HepG2 (cell line): ENCODE measurements around the gene DAAM1. TPM values are rescaled to one million over a fixed set of nuclear protein-coding genes. Genes with fewer than 3 reads are reported as not detected.

Experiments used
- ASH2L ChIP-seq: fragments of 300-600, 200-600 bp; sonication (generic); IDR thresholded peaks from 2 replicates; pipeline ENCODE4 v1.7.0; 2017; ENCODE audit warnings: low read depth, mild to moderate bottlenecking, moderate library complexity, mixed read lengths, low read length; ENCODE audit not compliant: insufficient read length
- CEBPG ChIP-seq: IDR thresholded peaks from 2 replicates; pipeline ENCODE4 v1.6.1; 2016
- CHCHD3 ChIP-seq: sonication (generic); formaldehyde crosslinking; IDR thresholded peaks from 2 replicates; pipeline ENCODE4 v1.8.0; 2022; ENCODE audit warnings: mild to moderate bottlenecking, missing genetic modification reagents, moderate library complexity
- DMAP1 ChIP-seq: IDR thresholded peaks from 2 replicates; pipeline ENCODE4 v1.6.1; 2016
- ETV5 ChIP-seq: IDR thresholded peaks from 2 replicates; pipeline ENCODE4 v1.6.1; 2018; ENCODE audit warnings: missing biosample characterization, missing genetic modification reagents, inconsistent platforms, borderline replicate concordance
- EZH2 ChIP-seq: conservative IDR thresholded peaks from 2 replicates; pipeline ENCODE4 v1.6.1; 2012; ENCODE audit warnings: mild to moderate bottlenecking, low read depth, low read length, moderate library complexity
- GATA4 ChIP-seq: sonication (generic); IDR thresholded peaks from 2 replicates; pipeline ENCODE4 v1.6.1; 2016; ENCODE audit warnings: antibody characterized with exemption, low read depth, borderline replicate concordance
- HIVEP1 ChIP-seq: sonication (generic); formaldehyde crosslinking; IDR thresholded peaks from 2 replicates; pipeline ENCODE4 v1.4.0; 2020; ENCODE audit warnings: mild to moderate bottlenecking, missing genetic modification reagents
- HNF1B ChIP-seq: sonication (generic); formaldehyde crosslinking; IDR thresholded peaks from 2 replicates; pipeline ENCODE4 v1.5.1; 2020; ENCODE audit warnings: mild to moderate bottlenecking, moderate library complexity, missing genetic modification reagents
- MZF1 ChIP-seq: sonication (generic); formaldehyde crosslinking; IDR thresholded peaks from 2 replicates; pipeline ENCODE4 v1.8.1; 2023; ENCODE audit warnings: mild to moderate bottlenecking, missing genetic modification reagents, borderline replicate concordance
- TEF ChIP-seq: sonication (generic); formaldehyde crosslinking; IDR thresholded peaks from 2 replicates; pipeline ENCODE4 v1.5.0; 2020; ENCODE audit warnings: missing genetic modification reagents
- TGIF2 ChIP-seq: IDR thresholded peaks from 2 replicates; pipeline ENCODE4 v1.6.1; 2016; ENCODE audit warnings: control low read depth, missing compliant biosample characterization
- YY1 ChIP-seq: IDR thresholded peaks from 2 replicates; pipeline ENCODE4 v1.6.1; 2011; ENCODE audit warnings: low read length, low read depth, moderate library complexity, mild to moderate bottlenecking; ENCODE audit not compliant: insufficient read depth, insufficient replicate concordance
- ZBTB25 ChIP-seq: IDR thresholded peaks from 2 replicates; pipeline ENCODE4 v1.6.1; 2018; ENCODE audit warnings: missing genetic modification reagents
- ZBTB39 ChIP-seq: sonication (generic); formaldehyde crosslinking; IDR thresholded peaks from 2 replicates; pipeline ENCODE4 v1.5.0; 2020; ENCODE audit warnings: missing genetic modification reagents
- ZNF143 ChIP-seq: sonication (generic); formaldehyde crosslinking; IDR thresholded peaks from 2 replicates; pipeline ENCODE4 v1.4.0; 2020; ENCODE audit warnings: missing genetic modification reagents
- ZNF670 ChIP-seq: sonication (generic); formaldehyde crosslinking; IDR thresholded peaks from 2 replicates; pipeline ENCODE4 v1.8.0; 2022; ENCODE audit warnings: mild to moderate bottlenecking, missing genetic modification reagents, borderline replicate concordance
- ZNF724P ChIP-seq: sonication (generic); formaldehyde crosslinking; IDR thresholded peaks from 2 replicates; pipeline ENCODE4 v1.8.0; 2022; ENCODE audit warnings: missing genetic modification reagents, borderline replicate concordance
- ZSCAN25 ChIP-seq: sonication (generic); formaldehyde crosslinking; IDR thresholded peaks from 2 replicates; pipeline ENCODE4 v1.8.0; 2022; ENCODE audit warnings: mild to moderate bottlenecking, missing genetic modification reagents
- polyA plus RNA-seq, 8 experiments: library from polyadenylated mRNA; depleted of rRNA in 3 of 8; stranded (reverse) in 7 of 8; unstranded in 1 of 8; fragments of >200 nt; fragmentation: Illumina TruSeq in 4 of 8; extraction: Trizol in 4 of 8; gene quantifications; 2 replicates each; pipeline versions ENCODE4 v1.2.1 to v1.2.3, GENCODE V29; 2011 to 2016; ENCODE audit warnings: low read depth in 4 of 8, missing spikeins in 1 of 8, mixed read lengths in 1 of 8; ENCODE audit not compliant: insufficient read depth in 1 of 8
- total RNA-seq, 5 experiments: library from RNA; depleted of rRNA; stranded (reverse); fragments of >200 nt; fragmentation: Illumina TruSeq; extraction: Trizol; gene quantifications; 2 replicates each; pipeline ENCODE4 v1.2.3, GENCODE V29; 2016; ENCODE audit warnings: low read depth in 1 of 5
- TF ChIP-seq, protein P1 (sequence below): sonication (generic); formaldehyde crosslinking; IDR thresholded peaks from 2 replicates; pipeline ENCODE4 v1.8.1; 2023; ENCODE audit warnings: missing genetic modification reagents, mild to moderate bottlenecking, borderline replicate concordance
- TF ChIP-seq, protein P2 (sequence below): sonication (generic); formaldehyde crosslinking; IDR thresholded peaks from 2 replicates; pipeline ENCODE4 v1.4.0; 2020; ENCODE audit warnings: missing genetic modification reagents, borderline replicate concordance

The DAAM1 gene
- total and polyA plus RNA-seq, 2 of the 13 experiments (the other 11 are each of a cell fraction or from before 2014, with no cell fraction given), result 10.9 to 24.5 TPM

DNA sequence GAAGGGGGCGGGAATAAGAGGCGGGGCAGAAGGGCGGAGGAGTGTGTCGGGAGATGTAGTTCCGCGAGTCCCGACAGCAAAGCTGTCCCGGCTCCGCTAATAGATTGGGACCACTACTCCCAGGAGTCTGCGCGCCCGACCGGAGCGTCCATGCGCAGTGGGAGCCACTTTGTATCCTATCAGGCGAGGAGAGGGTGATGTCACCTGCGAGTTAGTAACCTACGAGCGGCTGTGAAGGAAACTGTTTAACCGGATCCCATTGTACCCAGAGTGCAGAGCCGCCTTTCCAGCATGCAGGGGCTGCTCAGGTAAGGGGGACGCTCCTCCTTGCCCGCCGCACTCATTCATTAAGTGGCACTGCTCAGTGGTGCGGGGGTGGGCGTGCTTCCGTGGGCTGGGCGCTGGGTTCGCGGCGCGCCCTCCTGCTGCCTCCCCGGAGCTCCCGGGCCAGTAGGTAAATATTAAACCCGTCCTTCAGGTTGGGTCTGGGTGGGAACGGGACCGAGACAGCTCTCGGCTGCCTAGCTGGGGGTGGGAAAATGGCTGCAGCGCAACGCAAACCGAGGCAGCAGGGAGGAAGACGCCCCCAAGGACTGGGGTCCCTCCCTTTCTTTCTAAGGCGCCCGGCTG is at the start of gene DAAM1 (continued):
- TF ChIP-seq, protein P1, sequence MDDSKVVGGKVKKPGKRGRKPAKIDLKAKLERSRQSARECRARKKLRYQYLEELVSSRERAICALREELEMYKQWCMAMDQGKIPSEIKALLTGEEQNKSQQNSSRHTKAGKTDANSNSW (CRISPR knock-in tag), result peak; percentile 66; the same call in 1 of the 2 replicates
- TF ChIP-seq CEBPG (peak; percentile 54), TGIF2 (CRISPR knock-in tag) (0 out of 2 replicates have a peak, but pooled peaks have one; percentile 13), MZF1 (0 out of 2 replicates have a peak, but pooled peaks have one; percentile 68), ZBTB39 (CRISPR knock-in tag) (0 out of 2 replicates have a peak, but pooled peaks have one; percentile 12), HNF1B (peak; percentile 51; the same call in 1 of the 2 replicates), CHCHD3 (CRISPR knock-in tag) (0 out of 2 replicates have a peak, but pooled peaks have one; percentile 2), EZH2 (no peak), YY1 (peak; percentile 58), ZBTB25 (0 out of 2 replicates have a peak, but pooled peaks have one; percentile 22), ZNF724P (CRISPR knock-in tag) (peak; percentile 33; the same call in 1 of the 2 replicates), GATA4 (peak; percentile 68; the same call in 1 of the 2 replicates), ETV5 (CRISPR knock-in tag) (peak; percentile 9; the same call in 1 of the 2 replicates), ASH2L (peak; percentile 81), TEF (CRISPR knock-in tag) (no peak), ZNF670 (CRISPR knock-in tag) (peak; percentile 66; the same call in 1 of the 2 replicates), ZNF143 (CRISPR knock-in tag) (peak; percentile 92), DMAP1 (CRISPR knock-in tag) (peak; percentile 63; the same call in 1 of the 2 replicates), ZSCAN25 (0 out of 2 replicates have a peak, but pooled peaks have one; percentile 19), HIVEP1 (CRISPR knock-in tag) (0 out of 2 replicates have a peak, but pooled peaks have one; percentile 18)
- TF ChIP-seq, protein P2, sequence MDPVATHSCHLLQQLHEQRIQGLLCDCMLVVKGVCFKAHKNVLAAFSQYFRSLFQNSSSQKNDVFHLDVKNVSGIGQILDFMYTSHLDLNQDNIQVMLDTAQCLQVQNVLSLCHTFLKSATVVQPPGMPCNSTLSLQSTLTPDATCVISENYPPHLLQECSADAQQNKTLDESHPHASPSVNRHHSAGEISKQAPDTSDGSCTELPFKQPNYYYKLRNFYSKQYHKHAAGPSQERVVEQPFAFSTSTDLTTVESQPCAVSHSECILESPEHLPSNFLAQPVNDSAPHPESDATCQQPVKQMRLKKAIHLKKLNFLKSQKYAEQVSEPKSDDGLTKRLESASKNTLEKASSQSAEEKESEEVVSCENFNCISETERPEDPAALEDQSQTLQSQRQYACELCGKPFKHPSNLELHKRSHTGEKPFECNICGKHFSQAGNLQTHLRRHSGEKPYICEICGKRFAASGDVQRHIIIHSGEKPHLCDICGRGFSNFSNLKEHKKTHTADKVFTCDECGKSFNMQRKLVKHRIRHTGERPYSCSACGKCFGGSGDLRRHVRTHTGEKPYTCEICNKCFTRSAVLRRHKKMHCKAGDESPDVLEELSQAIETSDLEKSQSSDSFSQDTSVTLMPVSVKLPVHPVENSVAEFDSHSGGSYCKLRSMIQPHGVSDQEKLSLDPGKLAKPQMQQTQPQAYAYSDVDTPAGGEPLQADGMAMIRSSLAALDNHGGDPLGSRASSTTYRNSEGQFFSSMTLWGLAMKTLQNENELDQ (CRISPR knock-in tag), result no peak
